AG04450 (cell line): ENCODE data around the gene AFF1. TPM values are rescaled to one million over a fixed set of nuclear protein-coding genes. Genes with fewer than 3 reads are reported as not detected.
A peak's percentile ranks its signal among the peaks of the same experiment; 100 is the strongest.

Experiments
- CTCF ChIA-PET: fragments of 300-600, 350-600 bp; formaldehyde crosslinking; extraction: SDS; loops from one replicate; lab custom pipeline; 2022; ENCODE audit warnings: antibody characterized with exemption, inconsistent platforms; lab: Charles Lee
- POLR2A ChIA-PET: fragments of 350-600 bp; formaldehyde crosslinking; extraction: SDS; loops from one replicate; lab custom pipeline; 2021; ENCODE audit warnings: antibody characterized with exemption, inconsistent platforms; lab: Yijun Ruan, JAX
- DNase-seq: peaks from one replicate; pipeline ENCODE4 v3.0.0-alpha.2; 2011; ENCODE audit warnings: low read depth, low spot score
- H3K27ac ChIP-seq: one replicate; pipeline ENCODE4 v1.5.1; 2012; ENCODE audit warnings: low read depth, low read length, control low read depth
- H3K27me3 ChIP-seq: one replicate; pipeline ENCODE4 v1.6.0; 2012; ENCODE audit warnings: low read length; ENCODE audit not compliant: control insufficient read depth, insufficient read depth
- H3K4me3 ChIP-seq: 2 replicates; pipeline ENCODE4 v1.5.1; 2011; ENCODE audit warnings: mild to moderate bottlenecking, low read depth, low read length, control low read depth
- H3K9me3 ChIP-seq: 2 replicates; pipeline ENCODE4 v1.5.1; 2012; ENCODE audit warnings: low read length; ENCODE audit not compliant: control insufficient read depth, insufficient read depth
- polyA plus RNA-seq: library from polyadenylated mRNA; depleted of rRNA; stranded (reverse); fragments of >200 nt; gene quantifications from 2 replicates; pipeline ENCODE4 v1.2.3, GENCODE V29; 2011
- TF ChIP-seq, protein P1 (sequence below): IDR thresholded peaks from 2 replicates; pipeline ENCODE4 v1.5.1; 2011; ENCODE audit warnings: low read depth, low read length, control low read depth, inconsistent platforms

The AFF1 gene
- polyA plus RNA-seq, 1 experiment = 17.2 TPM

- Histone ChIP-seq H3K27ac (no peak overlapping the region), H3K27me3 (no peaks in the 10 kb centered on the region), H3K9me3 (no peaks in the 10 kb centered on the region), H3K4me3 (no peak overlapping the region)
- CTCF ChIA-PET = interaction anchor here (0.6 to 4.8 kb wide), 51 partner anchors 10 to 654 kb away, joined by 3 to 109 read pairs (median 4); partner anchors contain the start of genes HSD17B11 and PTPN13
- POLR2A ChIA-PET = no interaction called here
- DNase-seq = peak; percentile 32
- TF ChIP-seq, protein P1, sequence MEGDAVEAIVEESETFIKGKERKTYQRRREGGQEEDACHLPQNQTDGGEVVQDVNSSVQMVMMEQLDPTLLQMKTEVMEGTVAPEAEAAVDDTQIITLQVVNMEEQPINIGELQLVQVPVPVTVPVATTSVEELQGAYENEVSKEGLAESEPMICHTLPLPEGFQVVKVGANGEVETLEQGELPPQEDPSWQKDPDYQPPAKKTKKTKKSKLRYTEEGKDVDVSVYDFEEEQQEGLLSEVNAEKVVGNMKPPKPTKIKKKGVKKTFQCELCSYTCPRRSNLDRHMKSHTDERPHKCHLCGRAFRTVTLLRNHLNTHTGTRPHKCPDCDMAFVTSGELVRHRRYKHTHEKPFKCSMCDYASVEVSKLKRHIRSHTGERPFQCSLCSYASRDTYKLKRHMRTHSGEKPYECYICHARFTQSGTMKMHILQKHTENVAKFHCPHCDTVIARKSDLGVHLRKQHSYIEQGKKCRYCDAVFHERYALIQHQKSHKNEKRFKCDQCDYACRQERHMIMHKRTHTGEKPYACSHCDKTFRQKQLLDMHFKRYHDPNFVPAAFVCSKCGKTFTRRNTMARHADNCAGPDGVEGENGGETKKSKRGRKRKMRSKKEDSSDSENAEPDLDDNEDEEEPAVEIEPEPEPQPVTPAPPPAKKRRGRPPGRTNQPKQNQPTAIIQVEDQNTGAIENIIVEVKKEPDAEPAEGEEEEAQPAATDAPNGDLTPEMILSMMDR = peak; percentile 84
These were observed 215.9 kb downstream of the AFF1 start for GRCh38 chr4:87150498-87151261.

- Histone ChIP-seq H3K4me3 (no peak overlapping the region), H3K9me3 (no peaks in the 10 kb centered on the region)
These were observed 216.9 kb downstream of the AFF1 start for GRCh38 chr4:87151730-87152129.

GRCh38 chr4:87152310-87153041 lies 217.7 kb downstream of the AFF1 start:
- CTCF ChIA-PET = interaction anchor here (0.8 to 4.8 kb wide), 10 partner anchors 9 to 314 kb away, joined by 3 to 109 read pairs (median 6); no protein-coding TSS in a partner anchor
- TF ChIP-seq, protein P1 = no peak
- DNase-seq = no peak

More at GRCh38 chr4:87151730-87152129, 216.9 kb downstream of the AFF1 start:
- Histone ChIP-seq H3K27me3 (no peaks in the 10 kb centered on the region), H3K27ac (no peak overlapping the region)
- TF ChIP-seq, protein P1 = no peak
- CTCF ChIA-PET = interaction anchor here (0.8 to 4.8 kb wide), 20 partner anchors 10 to 656 kb away, joined by 3 to 109 read pairs (median 6); no protein-coding TSS in a partner anchor
- POLR2A ChIA-PET = no interaction called here
- DNase-seq = no peak

DNA sequence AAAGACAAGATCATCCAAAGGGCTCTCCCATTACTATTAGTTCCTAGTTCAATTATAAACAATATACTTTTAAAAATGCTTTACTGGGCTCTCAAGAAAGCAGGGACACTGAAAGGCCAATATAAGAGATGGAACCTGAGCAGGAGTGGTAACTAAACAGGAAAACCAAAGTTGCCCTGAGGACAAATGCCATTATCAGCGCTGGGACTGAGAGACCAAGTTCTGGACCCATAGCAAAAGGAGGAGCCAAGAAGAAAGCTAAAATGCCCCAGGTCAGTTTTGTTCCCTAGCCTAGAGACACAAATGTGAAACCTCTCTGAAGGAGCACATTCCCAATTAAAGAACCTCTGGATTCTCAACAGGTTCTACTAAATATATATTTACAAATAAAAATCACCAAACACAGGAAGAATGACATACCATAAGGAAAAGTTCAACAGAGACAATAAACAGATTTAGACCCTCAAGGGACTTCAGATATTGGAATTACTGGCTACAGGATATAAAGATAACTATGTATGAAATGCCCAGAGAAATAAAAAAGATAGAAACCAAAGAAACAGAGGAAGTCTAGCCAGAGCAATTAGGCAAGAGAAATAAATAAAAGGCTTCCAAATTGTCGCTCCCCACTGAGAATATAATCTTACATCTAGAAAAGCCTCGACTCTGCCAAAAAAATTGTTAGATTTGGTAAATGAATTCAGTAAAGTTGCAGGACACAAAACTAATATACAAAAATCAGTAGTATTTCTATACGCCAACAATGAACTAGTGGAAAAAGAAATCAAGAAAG lies 218.5 kb downstream of the AFF1 start:
- CTCF ChIA-PET = interaction anchor here (4.8 kb wide), 1 partner anchor 85 kb away, joined by 109 read pairs; no protein-coding TSS in a partner anchor

More at GRCh38 chr4:87152310-87153041, 217.7 kb downstream of the AFF1 start:
- H3K27me3 ChIP-seq = no peaks in the 10 kb centered on the region
- POLR2A ChIA-PET = interaction anchor here (0.6 kb wide), 1 partner anchor 9 kb away, joined by 4 read pairs; no protein-coding TSS in a partner anchor
- no peak overlapping the region for H3K27ac ChIP-seq
- no peak overlapping the region for H3K4me3 ChIP-seq
- H3K9me3 ChIP-seq = no peaks in the 10 kb centered on the region

More for the DNA sequence above, 218.5 kb downstream of the AFF1 start:
- POLR2A ChIA-PET = no interaction called here
- no peak overlapping the region for H3K27ac ChIP-seq
- H3K9me3 ChIP-seq = no peaks in the 10 kb centered on the region
- TF ChIP-seq, protein P1 = no peak
- H3K27me3 ChIP-seq = no peaks in the 10 kb centered on the region
- no peak for DNase-seq
- H3K4me3 ChIP-seq = no peak overlapping the region
